ENCODE measurements around the gene UFC1.
A peak's percentile ranks its signal among the peaks of the same experiment; 100 is the strongest.
"Not testable (repeated sequence)": the region's sequence is repeated elsewhere in the genome, so short reads cannot be mapped to it uniquely, and the experiment has no call there.

The UFC1 gene

DNA sequence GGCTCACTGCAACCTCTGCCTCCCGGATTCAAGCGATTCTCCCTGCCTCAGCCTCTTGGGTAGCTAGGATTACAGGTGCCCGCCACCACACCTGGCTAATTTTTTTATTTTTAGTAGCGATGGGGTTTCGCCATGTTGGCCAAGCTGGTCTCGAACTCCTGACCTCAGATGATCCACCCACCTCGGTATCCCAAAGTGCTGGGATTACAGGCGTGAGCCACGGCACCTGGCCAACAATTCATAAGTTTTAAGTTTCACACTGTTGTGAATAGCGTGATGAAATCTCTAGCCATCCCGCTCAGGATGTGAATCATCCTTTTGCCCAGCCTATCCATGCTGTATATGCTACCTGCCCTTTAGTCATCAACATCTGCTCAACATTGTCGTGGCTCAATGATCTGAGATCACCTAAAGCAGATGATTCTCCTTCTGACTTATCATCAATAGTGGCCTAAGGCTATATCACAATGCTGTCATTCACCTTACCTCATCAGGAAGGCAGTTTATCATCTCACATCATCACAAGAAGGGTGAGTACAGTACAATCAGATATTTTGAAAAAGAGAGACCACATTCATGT is 38.6 kb upstream of the UFC1 start:
- peak overlapping the region; percentile 73 for H3K27ac ChIP-seq
- H3K27me3 ChIP-seq (replicated peaks): no peaks in the 10 kb centered on the region
- peak; percentile 93 for DNase-seq
- no peak for TF ChIP-seq CTCF (IDR thresholded peaks at IDR 0.05; ENCODE audit: low read depth, low read length, missing control alignments)
- peaks cover 5% of the 10 kb centered on the region for H3K36me3 ChIP-seq (replicated peaks)
- in situ Hi-C loops (cut with HindIII; ENCODE audit: low pct_ligation_motif_present, low sequenced_read_pairs): no loop called here
- no peak overlapping the region for H3K4me3 ChIP-seq (ENCODE audit: low read depth, low read length)

DNA sequence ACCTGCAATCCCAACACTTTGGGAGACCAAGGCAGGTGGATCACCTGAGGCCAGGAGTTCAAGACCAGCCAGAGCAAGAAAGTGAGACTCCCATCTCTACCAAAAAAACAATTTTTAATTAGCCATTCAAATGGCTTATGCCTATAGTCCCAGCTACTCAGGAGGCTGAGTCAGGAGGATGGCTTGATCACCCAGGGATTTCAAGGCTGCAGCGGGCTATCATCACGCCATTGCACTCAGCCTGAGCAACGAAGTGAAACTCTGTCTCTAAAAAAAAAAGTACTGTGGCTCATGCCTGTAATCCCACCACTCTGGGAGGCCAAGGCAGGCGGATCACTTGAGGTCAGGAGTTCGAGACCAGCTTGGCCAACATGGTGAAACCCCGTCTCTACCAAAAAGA is 37.8 kb upstream of the UFC1 start:
- H3K27me3 ChIP-seq (replicated peaks); DNase-seq; H3K4me3 ChIP-seq (ENCODE audit: low read depth, low read length); in situ Hi-C loops (cut with HindIII; ENCODE audit: low pct_ligation_motif_present, low sequenced_read_pairs): not testable (repeated sequence)
- H3K36me3 ChIP-seq (replicated peaks): peaks cover 12% of the 10 kb centered on the region
- H3K27ac ChIP-seq: peak overlapping the region; percentile 73

- Histone ChIP-seq H3K27ac (peak within 1 kb of the TSS; percentile 94), H3K36me3 (replicated peaks) (peaks cover 31% of the 10 kb centered on the region), H3K4me3 (ENCODE audit: low read depth, low read length) (peak within 1 kb of the TSS; percentile 100), H3K27me3 (replicated peaks) (no peaks in the 10 kb centered on the region)
- DNase-seq: peak; percentile 78
- no peak for TF ChIP-seq CTCF (IDR thresholded peaks at IDR 0.05; ENCODE audit: low read depth, low read length, missing control alignments)
- in situ Hi-C loops (cut with HindIII; ENCODE audit: low pct_ligation_motif_present, low sequenced_read_pairs): no loop called here
These were observed 35.8 kb upstream of the UFC1 start, which contains the start of the genes NIT1 and PFDN2 for GRCh38 chr1:161117759-161118581. NIT1 (plus strand) TSS chr1:161118105; CDS start chr1:161118177, 72 bp downstream. PFDN2 (minus strand) TSS chr1:161118037; CDS start chr1:161118026, 11 bp downstream.

DNA sequence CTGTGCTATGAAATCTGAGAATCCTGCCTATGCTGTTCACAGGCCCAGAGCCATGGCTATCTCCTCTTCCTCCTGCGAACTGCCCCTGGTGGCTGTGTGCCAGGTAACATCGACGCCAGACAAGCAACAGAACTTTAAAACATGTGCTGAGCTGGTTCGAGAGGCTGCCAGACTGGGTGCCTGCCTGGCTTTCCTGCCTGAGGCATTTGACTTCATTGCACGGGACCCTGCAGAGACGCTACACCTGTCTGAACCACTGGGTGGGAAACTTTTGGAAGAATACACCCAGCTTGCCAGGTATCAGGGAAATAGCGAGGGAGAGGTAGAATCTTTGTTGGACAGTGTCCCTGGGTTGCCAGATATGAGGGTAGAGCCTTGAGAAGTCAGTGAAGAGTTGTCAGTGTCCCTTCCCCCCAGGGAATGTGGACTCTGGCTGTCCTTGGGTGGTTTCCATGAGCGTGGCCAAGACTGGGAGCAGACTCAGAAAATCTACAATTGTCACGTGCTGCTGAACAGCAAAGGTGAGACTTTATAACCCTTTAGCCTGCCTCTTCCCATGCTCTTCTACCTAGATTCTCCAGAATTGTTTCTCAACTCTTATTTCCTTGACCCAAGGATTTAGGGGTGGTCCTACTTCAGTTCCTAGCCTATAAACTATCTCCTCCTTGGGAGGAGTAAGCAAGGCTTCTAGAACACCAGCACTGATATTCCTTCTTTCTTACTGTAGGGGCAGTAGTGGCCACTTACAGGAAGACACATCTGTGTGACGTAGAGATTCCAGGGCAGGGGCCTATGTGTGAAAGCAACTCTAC is 34.5 kb upstream of the UFC1 start:
- H3K36me3 ChIP-seq (replicated peaks): peaks cover 43% of the 10 kb centered on the region
- no peaks in the 10 kb centered on the region for H3K27me3 ChIP-seq (replicated peaks)
- TF ChIP-seq CTCF (IDR thresholded peaks at IDR 0.05; ENCODE audit: low read depth, low read length, missing control alignments): peak; percentile 62
- DNase-seq: peak; percentile 79
- H3K27ac ChIP-seq: no peak overlapping the region
- peak overlapping the region; percentile 12 for H3K4me3 ChIP-seq (ENCODE audit: low read depth, low read length)
- in situ Hi-C loops (cut with HindIII; ENCODE audit: low pct_ligation_motif_present, low sequenced_read_pairs): no loop called here

DNA sequence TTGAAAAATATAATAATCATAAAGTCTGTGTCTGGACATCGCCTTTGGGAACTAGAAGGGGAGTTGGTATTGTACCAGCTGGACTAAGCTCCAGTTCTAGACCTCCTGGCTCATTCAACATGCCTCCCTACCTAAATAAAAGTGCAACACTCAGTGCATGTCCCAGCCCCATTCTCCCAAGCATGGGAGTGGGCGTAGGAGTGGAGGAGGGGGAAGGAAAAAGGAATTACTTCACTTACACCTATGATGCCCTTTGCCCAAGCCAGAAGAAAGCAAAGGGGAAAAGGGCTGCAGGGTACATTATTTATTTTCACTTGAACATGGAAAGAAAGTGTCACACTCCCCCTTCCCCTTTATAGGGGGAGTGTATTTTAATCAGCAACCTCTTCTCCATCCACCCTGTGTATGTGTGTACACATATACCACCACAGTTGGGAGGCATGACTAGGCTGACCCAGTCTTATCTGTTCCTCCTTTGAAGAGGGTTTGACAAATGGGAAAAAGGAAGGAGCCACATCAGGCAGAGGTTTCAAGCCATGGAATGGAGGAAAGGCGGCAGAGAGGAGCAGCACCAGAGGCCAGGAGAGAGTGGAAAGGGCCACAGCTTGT is 32.6 kb upstream of the UFC1 start:
- H3K27ac ChIP-seq: no peak overlapping the region
- no peaks in the 10 kb centered on the region for H3K27me3 ChIP-seq (replicated peaks)
- TF ChIP-seq CTCF (IDR thresholded peaks at IDR 0.05; ENCODE audit: low read depth, low read length, missing control alignments): no peak
- in situ Hi-C loops (cut with HindIII; ENCODE audit: low pct_ligation_motif_present, low sequenced_read_pairs): no loop called here
- H3K36me3 ChIP-seq (replicated peaks): peaks cover 49% of the 10 kb centered on the region
- H3K4me3 ChIP-seq (ENCODE audit: low read depth, low read length): no peak overlapping the region
- DNase-seq: no peak

Data from brain microvascular endothelial cell (primary cell).